ENCODE results near the gene MAPKBP1.

Gene MAPKBP1

GRCh38 chr15:41873711-41874110 lies 99.4 kb downstream of the MAPKBP1 start:
- DNase-seq = no peak

DNA sequence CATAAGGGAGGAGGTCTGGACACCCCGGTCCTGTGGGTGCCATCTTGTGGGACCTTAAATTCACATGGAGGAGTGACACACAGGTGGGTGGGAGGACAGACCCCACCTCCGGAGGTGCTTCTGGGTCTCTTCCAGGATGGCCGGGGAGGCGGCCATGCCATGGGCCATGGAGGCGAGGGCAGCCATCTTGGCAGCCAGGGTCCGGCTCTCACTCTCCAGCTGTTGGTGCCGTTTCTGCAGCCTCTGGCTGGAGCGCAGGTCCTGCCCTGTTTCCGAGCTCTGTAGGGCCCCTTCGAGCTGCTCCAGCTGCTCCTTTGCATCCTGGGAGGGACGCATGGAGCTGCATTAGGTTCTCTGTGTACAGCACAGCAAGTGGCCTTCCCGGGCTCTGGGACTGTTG lies 100.5 kb downstream of the MAPKBP1 start:
- no peak for DNase-seq

DNA sequence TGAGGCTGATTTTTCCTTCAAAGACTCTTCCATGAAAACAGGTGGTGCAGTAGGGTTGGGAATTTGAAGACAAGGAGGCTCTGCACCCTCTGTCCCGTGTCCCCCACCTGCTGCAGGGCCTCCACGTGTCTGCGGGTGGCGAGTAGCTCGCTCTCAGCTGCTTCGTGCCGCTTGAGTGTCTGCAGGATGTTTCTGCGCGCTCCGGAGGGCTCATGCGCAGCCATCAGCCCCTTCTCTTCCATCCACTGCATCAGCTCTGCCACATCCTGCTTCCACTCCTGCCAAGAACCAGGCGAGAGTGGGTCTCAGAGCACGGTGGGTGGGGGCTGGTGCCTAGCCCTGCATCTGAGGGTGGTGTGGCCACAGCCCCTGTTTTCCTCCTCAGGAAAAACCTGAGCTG lies 101.7 kb downstream of the MAPKBP1 start:
- no peak for DNase-seq

- DNase-seq = no peak
These were observed 102.4 kb downstream of the MAPKBP1 start for GRCh38 chr15:41876689-41877088.

All from NCI-H446 (cell line).